ENCODE results near the gene MYH14. TPM values are rescaled to one million over a fixed set of nuclear protein-coding genes. Genes with fewer than 3 reads are reported as not detected.
A peak's percentile ranks its signal among the peaks of the same experiment; 100 is the strongest.
"Not testable (repeated sequence)": the region's sequence is repeated elsewhere in the genome, so short reads cannot be mapped to it uniquely, and the experiment has no call there.

The MYH14 gene
- total RNA-seq, 2 experiments from 2014 or later: not detected

DNA sequence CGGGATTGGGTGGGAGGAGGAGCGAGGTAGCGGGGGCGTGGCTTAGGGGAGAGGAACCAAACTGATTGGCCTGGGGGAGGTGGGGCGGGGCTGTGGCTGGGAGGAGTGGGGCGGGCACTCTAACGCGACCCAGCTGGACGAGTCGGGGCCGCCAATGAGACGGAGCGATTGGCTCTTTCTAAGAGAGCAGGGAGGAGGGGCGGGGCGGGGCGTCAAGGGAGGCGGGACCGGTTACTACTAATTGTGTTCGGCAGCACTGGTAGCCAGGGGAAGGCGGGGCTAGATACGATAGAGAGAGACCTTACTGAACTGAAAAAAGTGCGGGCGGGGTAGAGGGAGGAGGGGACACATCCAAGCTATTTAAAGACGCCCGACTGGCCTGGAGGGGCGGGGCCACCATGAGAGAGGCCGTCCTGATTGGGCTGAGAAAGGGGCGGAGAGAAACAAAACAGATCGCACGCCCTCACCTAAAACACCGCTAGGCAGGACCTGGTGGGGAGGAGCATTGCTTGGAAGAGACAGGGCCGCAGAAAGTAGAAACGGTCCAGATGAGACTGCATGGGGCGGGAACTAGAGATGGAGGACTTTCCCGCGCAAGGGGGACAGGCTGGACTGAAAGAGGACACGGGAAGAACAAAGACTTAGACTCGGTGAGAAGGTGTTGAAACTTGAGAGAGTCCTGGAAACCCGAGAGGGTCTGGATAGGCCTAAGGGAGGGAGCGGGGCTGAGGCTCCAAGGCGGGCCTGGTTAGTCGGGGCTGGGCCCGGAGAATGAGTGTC lies 125.9 kb downstream of the MYH14 start, which contains the start of gene KCNC3:
TSS of gene KCNC3 (minus strand) at position 232 of the 780 bp plus-strand sequence. CDS start 295 bp downstream, outside the sequence.
- Mint-ChIP-seq H3K4me3 (peak within 1 kb of the TSS; percentile 82), H3K9me3 (no peaks in the 10 kb centered on the region), H3K27me3 (ENCODE audit: low read depth) (peaks cover 45% of the 10 kb centered on the region), H3K36me3 (ENCODE audit: low read depth) (peaks cover 8% of the 10 kb centered on the region), H3K4me1 (ENCODE audit: low read depth) (peaks cover 65% of the 10 kb centered on the region), H3K27ac (peak within 1 kb of the TSS; percentile 83)
- CTCF ChIA-PET: interaction anchor here (0.8 to 1.9 kb wide), 2 partner anchors 18 to 35 kb away, joined by 3 to 6 read pairs; no protein-coding TSS in a partner anchor
- intact Hi-C loops (cut with micrococcal nuclease): loop anchor here (1.0 to 5.0 kb wide), 3 partner anchors 27 to 302 kb away; partner anchors contain the start of genes POLD1, VRK3 and ZNF473
- DNase-seq: peak; percentile 98

DNA sequence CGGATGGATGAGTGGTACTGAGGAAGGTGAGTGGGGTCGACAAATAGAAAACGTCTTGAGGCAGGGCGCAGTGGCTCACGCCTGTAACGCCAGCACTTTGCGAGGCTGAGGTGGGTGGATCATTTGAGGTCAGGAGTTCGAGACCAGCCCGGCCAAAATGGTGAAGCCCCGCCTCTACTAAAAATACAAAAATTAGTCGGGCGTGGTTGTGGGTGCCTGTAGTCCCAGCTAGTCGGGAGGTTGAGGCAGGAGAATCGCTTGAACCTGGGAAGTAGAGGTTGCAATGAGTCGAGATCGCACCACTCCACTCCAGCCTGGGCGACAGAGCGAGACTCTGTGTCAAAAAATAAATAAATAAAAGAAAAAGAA lies 126.5 kb downstream of the MYH14 start:
- H3K4me1 Mint-ChIP-seq (ENCODE audit: low read depth): peaks cover 68% of the 10 kb centered on the region

DNA sequence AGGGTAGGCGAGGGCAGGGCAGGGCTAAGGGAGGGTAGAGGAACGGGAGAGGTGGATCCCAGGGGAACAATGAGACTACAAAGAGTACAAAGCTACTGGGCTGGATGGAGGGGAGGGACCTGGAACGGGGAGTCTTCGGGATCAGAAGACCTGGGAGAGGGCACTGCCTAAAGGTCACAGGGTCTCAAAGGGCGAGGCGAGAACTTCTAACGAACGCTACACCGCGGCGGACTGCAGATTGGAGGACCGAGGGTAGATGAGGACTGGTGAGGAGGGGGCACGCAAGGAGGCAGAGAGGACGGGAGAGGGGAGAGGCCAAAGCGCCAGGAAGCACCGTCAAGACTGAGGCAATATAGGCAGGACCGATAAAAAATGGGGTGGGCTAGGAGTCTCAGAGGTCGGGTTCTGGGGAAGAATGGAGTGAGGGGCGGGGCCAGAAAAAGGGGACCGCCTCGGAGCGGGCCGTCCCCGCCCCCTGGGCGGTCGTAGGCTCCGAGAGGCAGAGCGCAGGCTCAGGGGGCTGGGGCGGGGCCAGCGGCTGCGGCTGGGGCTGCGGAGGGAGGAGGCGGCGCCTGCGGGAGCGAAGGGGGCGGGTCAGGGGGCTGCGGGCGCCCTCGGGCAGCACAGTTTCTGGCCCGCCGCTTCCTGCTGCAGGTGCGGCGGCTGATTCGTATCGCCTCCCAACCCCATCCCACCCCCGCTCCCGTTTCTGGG lies 127.1 kb downstream of the MYH14 start:
- Mint-ChIP-seq H3K9me3 (no peaks in the 10 kb centered on the region), H3K27ac (peak overlapping the region; percentile 83), H3K27me3 (ENCODE audit: low read depth) (peaks cover 51% of the 10 kb centered on the region), H3K36me3 (ENCODE audit: low read depth) (peaks cover 8% of the 10 kb centered on the region), H3K4me1 (ENCODE audit: low read depth) (peaks cover 74% of the 10 kb centered on the region), H3K4me3 (peak overlapping the region; percentile 82)
- CTCF ChIA-PET: interaction anchor here (0.6 kb wide), 1 partner anchor 130 kb away, joined by 3 read pairs; no protein-coding TSS in a partner anchor
- DNase-seq: peak; percentile 87
- intact Hi-C loops (cut with micrococcal nuclease): loop anchor here (2.0 to 10.0 kb wide), 2 partner anchors 16 to 394 kb away; partner anchors contain the start of gene CLEC11A

More for the DNA sequence above, 126.5 kb downstream of the MYH14 start:
- intact Hi-C loops (cut with micrococcal nuclease): loop anchor here (1.0 to 10.0 kb wide), 5 partner anchors 17 to 395 kb away; partner anchors contain the start of genes CLEC11A, POLD1, VRK3 and ZNF473
- H3K9me3 Mint-ChIP-seq; H3K36me3 Mint-ChIP-seq (ENCODE audit: low read depth); DNase-seq: not testable (repeated sequence)
- Mint-ChIP-seq H3K27ac (peak overlapping the region; percentile 83), H3K27me3 (ENCODE audit: low read depth) (peaks cover 45% of the 10 kb centered on the region), H3K4me3 (peak overlapping the region; percentile 82)
- CTCF ChIA-PET: interaction anchor here (0.6 to 1.9 kb wide), 2 partner anchors 17 to 130 kb away, joined by 3 to 6 read pairs; no protein-coding TSS in a partner anchor

DNA sequence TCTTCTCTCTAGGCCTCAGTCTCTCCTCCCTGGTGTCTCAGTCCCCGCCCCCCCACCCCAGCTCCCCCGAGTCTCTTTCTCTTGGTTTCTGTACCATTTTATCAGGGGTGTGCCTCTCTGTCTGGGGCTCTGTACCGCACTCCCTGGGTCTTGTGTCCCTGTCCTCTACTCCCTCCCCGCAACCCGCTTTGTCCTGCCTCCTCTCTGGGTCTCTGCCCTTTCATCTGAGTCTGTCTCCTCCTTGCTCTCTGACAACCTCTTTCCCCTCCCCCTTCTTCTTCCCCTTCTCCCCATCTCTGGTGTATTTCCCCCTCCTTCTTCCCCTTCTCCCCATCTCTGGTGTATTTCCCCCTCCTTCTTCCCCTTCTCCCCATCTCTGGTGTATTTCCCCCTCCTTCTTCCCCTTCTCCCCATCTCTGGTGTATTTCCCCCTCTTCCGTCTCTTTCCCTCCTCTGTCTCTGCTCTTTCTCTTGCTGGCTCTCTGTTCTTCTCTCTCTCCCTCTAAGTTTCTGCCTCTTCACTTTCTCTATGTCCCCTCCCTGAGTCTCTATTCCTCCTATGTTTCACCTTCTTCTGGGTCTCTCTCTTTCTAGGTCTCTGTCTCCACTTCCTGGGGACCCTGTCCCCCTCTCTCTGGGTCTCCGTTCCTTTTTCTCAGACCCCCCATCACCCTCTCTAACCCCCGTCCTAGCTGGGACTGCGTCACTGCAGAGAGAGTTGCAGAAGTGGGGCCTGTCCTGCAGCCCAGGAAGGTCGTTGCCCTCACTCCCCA lies 128.0 kb downstream of the MYH14 start:
- H3K27ac Mint-ChIP-seq: peak overlapping the region; percentile 73
- DNase-seq: peak; percentile 43
- CTCF ChIA-PET: no interaction called here
- peaks cover 52% of the 10 kb centered on the region for H3K27me3 Mint-ChIP-seq (ENCODE audit: low read depth)
- intact Hi-C loops (cut with micrococcal nuclease): loop anchor here (2.0 to 10.0 kb wide), 2 partner anchors 15 to 393 kb away; partner anchors contain the start of gene CLEC11A
- H3K4me3 Mint-ChIP-seq: peak overlapping the region; percentile 73
- H3K36me3 Mint-ChIP-seq (ENCODE audit: low read depth): peaks cover 8% of the 10 kb centered on the region
- H3K9me3 Mint-ChIP-seq: no peaks in the 10 kb centered on the region
- H3K4me1 Mint-ChIP-seq (ENCODE audit: low read depth): peaks cover 73% of the 10 kb centered on the region

DNA sequence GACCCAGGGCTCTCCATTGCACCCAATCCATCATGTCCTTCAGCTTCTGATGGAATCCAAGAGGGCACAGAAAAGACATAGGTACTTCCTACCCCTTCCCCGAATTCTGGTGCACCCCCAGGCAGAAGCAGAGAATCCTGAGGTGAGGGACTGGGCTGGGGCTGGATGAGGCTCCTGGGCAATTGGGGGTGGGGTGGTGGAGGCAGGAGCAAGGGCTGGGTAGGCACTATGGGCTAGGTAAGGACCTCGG lies 128.5 kb downstream of the MYH14 start:
- Mint-ChIP-seq H3K4me1 (ENCODE audit: low read depth) (peaks cover 68% of the 10 kb centered on the region), H3K27ac (no peak overlapping the region), H3K4me3 (peak overlapping the region; percentile 73), H3K9me3 (no peaks in the 10 kb centered on the region), H3K36me3 (ENCODE audit: low read depth) (peaks cover 8% of the 10 kb centered on the region), H3K27me3 (ENCODE audit: low read depth) (peaks cover 47% of the 10 kb centered on the region)
- CTCF ChIA-PET: no interaction called here
- no peak for DNase-seq
- intact Hi-C loops (cut with micrococcal nuclease): loop anchor here (2.0 to 10.0 kb wide), 2 partner anchors 15 to 393 kb away; partner anchors contain the start of gene CLEC11A

DNA sequence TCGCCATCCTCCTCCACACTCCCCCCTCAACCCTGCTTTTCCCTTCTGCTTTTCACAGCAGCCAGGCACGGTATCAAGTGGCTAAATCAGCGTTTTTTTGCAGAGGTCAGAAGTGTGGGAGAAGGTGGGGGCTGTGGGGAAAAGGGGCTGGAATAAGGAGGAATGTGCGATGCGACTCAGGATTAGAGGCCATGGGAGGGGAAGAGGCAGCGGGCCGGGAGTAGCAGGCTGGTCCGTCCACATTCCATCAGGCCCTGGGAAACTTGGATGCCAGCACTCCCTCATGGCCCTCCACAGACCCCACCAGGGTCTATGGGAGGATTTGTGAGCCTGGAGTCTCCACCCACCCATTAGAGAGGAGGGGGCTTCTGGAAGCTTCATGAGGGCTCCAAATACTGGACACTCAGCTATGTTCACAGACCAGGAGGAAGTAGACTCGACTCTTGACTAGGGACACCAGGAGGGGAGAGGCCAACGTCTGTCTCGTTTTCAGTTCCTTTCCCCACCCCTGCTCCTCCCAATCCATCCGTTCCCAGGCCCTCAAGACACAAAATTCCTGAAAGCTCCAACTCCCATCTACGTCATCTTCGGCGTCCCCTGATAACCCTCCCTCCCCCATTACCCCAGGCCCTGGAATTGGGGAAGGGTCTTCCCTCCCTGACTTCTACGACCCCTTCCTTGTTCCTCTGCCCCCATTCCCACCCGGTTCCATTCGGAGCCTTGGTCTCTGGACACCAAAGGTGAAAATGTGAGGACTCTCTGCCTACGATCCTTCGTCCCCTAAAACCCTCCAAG lies 129.0 kb downstream of the MYH14 start:
- Mint-ChIP-seq H3K9me3 (no peaks in the 10 kb centered on the region), H3K4me1 (ENCODE audit: low read depth) (peaks cover 63% of the 10 kb centered on the region), H3K4me3 (peak overlapping the region; percentile 73), H3K36me3 (ENCODE audit: low read depth) (peaks cover 8% of the 10 kb centered on the region), H3K27me3 (ENCODE audit: low read depth) (peaks cover 41% of the 10 kb centered on the region), H3K27ac (peak overlapping the region; percentile 43)
- DNase-seq: no peak
- intact Hi-C loops (cut with micrococcal nuclease): loop anchor here (1.0 to 10.0 kb wide), 2 partner anchors 44 to 392 kb away; partner anchors contain the start of genes CLEC11A and NR1H2
- CTCF ChIA-PET: interaction anchor here (0.5 to 1.7 kb wide), 3 partner anchors 16 to 128 kb away, joined by 3 to 10 read pairs (median 5); no protein-coding TSS in a partner anchor

DNA sequence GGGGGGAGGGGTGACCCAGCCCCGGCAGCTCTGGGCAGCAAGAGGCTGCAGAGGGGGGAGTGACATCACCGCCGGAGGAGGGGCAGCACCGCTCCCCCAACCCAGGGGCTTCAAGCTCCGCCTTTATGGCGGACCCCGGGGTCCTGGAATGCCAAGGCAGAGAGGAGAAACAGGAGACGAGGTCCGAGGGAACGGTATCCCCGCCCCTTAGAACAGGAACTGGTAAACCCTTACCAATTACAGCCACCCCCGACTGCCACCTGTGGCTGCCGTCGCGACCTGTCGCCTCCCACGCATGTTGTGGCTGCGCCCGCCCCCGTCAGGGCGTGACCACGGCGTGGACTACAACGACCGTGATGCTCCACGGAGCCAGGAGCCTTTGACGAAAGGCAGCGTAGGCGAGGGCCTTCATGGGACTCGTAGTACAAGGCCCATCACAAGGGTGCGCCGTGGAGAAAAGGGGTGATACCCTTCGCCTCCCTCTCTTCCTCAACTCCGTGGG lies 129.9 kb downstream of the MYH14 start:
- peak; percentile 96 for DNase-seq
- intact Hi-C loops (cut with micrococcal nuclease): loop anchor here (1.0 to 10.0 kb wide), 2 partner anchors 43 to 392 kb away; partner anchors contain the start of genes CLEC11A and NR1H2
- H3K9me3 Mint-ChIP-seq: no peaks in the 10 kb centered on the region
- H3K4me1 Mint-ChIP-seq (ENCODE audit: low read depth): peaks cover 58% of the 10 kb centered on the region
- peaks cover 37% of the 10 kb centered on the region for H3K27me3 Mint-ChIP-seq (ENCODE audit: low read depth)
- H3K27ac Mint-ChIP-seq: peak overlapping the region; percentile 86
- H3K36me3 Mint-ChIP-seq (ENCODE audit: low read depth): peaks cover 6% of the 10 kb centered on the region
- CTCF ChIA-PET: interaction anchor here (0.5 to 1.7 kb wide), 4 partner anchors 15 to 186 kb away, joined by 3 to 10 read pairs (median 4); no protein-coding TSS in a partner anchor
- H3K4me3 Mint-ChIP-seq: peak overlapping the region; percentile 73

DNA sequence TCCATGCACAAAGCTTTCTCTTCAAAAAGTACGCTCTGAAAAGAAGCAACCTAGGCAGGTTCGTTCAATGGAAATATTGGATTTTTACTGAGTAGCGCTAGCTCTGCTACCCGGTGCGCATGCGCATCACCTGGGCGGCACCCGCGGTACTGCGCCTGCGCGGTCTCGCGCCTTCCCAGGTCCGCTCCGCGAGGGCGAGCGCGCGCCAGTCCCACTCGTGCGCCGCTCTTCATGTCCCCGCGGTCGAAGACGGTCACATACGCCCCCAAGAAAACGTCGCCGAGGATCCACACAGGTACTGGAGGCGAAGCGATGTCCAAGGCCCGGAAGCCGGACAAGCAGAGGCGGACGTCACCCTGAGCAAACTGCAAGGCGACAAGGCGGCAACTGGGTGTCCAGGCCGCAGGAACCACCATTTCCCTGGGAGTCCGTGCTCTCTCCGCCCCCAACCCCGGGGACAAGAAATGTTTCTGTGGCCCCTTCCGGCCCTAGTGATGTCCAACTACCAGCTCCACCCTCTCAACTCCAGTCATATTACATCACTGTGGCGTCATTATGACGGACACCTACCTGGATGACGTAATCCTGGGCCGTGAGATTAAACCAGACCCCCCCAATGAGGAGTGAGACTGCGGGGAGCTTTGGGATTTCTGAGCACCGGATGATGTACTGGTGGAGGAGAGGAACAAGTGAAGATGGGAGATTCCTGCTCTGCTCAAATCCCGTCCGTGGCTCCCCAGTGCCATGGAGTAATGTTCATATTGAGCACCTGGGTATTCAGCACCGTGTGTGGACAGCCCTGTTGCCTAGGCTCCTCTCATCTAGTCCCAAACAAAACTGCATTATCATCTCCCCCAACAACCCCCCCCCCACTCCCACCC lies 130.6 kb downstream of the MYH14 start:
- peak overlapping the region; percentile 86 for H3K27ac Mint-ChIP-seq
- H3K9me3 Mint-ChIP-seq: no peaks in the 10 kb centered on the region
- CTCF ChIA-PET: interaction anchor here (0.6 to 1.7 kb wide), 2 partner anchors 23 to 187 kb away, joined by 3 to 10 read pairs; no protein-coding TSS in a partner anchor
- no peak for DNase-seq
- H3K4me3 Mint-ChIP-seq: peak overlapping the region; percentile 73
- H3K4me1 Mint-ChIP-seq (ENCODE audit: low read depth): peaks cover 58% of the 10 kb centered on the region
- H3K36me3 Mint-ChIP-seq (ENCODE audit: low read depth): peaks cover 8% of the 10 kb centered on the region
- H3K27me3 Mint-ChIP-seq (ENCODE audit: low read depth): peaks cover 37% of the 10 kb centered on the region
- intact Hi-C loops (cut with micrococcal nuclease): loop anchor here (1.0 to 10.0 kb wide), 2 partner anchors 42 to 391 kb away; partner anchors contain the start of genes CLEC11A and NR1H2

DNA sequence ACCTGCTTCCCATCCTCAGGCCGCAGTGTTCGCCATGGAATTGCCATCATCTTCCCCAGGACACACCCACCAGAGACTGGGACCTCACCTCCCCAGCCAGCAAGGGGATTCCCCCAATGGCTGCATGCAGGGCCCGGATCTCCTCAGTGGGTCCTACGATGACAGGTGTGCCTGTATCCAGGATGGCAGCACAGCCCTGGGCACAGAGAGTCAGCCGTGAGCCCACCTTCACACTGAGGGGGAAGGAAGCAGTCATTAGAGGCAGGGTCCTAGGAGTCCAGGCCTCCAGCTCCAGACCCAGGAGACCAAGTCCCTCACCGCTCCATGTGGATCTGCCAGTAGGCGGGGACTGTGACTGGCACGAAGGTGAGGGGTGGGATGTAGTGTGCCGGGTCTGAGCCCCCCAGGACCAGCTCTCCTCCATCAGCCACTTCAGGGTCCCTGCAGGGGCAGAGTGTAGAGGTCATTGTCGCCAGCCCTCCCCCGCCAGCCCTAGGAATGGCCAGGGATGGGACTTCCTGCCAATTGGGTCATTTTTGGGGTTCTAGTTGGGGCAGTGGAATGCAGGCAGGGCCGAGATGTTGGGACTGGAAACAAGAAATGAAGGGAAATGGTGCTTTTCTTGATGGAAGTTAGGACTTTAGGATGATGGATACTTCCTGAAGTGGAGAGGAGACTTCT lies 131.5 kb downstream of the MYH14 start:
- intact Hi-C loops (cut with micrococcal nuclease): loop anchor here (10.0 kb wide), 1 partner anchor 390 kb away; the partner anchor contains the start of gene CLEC11A

More for the DNA sequence above, 131.5 kb downstream of the MYH14 start:
- peaks cover 2% of the 10 kb centered on the region for H3K36me3 Mint-ChIP-seq (ENCODE audit: low read depth)
- no peak overlapping the region for H3K4me3 Mint-ChIP-seq
- H3K27ac Mint-ChIP-seq: peak overlapping the region; percentile 7
- peaks cover 30% of the 10 kb centered on the region for H3K27me3 Mint-ChIP-seq (ENCODE audit: low read depth)
- no peak for DNase-seq
- H3K9me3 Mint-ChIP-seq: no peaks in the 10 kb centered on the region
- peaks cover 52% of the 10 kb centered on the region for H3K4me1 Mint-ChIP-seq (ENCODE audit: low read depth)
- CTCF ChIA-PET: no interaction called here

Data from activated naive CD4-positive, alpha-beta T cell treated with anti-CD3 and anti-CD28 coated beads for 36 hours (primary cell).